GM18498 (cell line): ENCODE measurements around the gene GRIK3.

Source experiments
- ATAC-seq: cut with Tn5 transposase; IDR thresholded peaks from one replicate; pipeline ENCODE4 v1.9.1; 2021; ENCODE audit warnings: mild to moderate bottlenecking, moderate library complexity; ENCODE audit not compliant: unreplicated experiment

GRIK3 gene

DNA sequence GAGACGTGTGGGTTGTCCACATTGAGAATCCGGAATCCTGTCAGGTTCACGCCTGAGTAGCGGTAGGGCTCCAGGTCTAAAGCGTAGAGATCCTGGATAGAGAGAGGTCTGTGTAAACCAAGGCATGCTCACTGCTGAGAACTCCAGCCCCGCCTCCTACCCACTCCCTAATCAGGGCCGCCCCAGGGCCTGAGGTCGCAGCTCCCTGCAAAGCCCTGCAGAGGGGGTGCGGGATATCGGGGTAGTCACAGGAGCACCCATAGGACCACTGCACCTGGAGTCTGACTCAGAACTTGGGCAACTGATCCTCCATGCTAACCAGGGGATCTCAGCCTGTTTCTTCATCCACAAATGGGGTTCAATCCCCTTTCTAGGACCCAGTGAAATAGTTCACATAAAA lies 174.4 kb downstream of the GRIK3 start:
- no peak for ATAC-seq

DNA sequence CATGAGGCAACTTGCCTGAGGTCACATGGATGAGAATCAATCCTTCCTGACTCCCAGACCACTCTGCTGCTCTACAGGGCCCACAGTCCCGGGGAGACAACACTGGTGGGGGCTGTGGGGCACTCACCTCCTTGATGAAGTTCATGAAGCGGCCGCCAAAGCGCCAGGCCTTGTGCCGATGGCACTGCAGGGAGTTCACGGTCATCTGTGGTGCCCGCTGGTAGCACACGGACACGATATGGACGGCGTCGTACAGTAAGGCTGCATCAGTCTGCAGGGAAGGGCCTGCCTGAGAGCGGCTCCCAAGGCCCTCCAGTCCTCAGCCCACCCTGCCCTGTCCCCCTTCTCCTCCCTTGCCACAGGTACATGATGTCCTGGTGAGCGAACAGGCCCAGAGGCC lies 175.3 kb downstream of the GRIK3 start:
- ATAC-seq, result no peak

DNA sequence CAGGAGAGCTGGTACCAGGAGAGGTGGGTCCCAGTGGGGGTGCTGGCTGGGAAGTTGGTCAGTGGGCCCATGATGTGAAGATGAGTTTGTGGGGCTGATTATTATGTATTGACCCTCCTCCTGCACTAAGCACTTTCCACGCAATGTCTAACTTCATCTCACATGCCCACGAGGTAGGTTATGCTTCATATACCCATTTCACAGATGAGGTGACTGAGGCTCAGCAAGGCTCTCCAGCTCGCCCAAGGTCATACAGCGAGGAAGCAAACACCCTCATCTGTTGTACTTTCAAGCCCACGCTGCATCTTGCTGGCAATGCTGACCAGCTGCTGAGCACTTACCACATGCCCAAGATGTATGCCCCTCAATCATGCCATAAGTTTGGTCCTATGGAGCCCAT lies 175.8 kb downstream of the GRIK3 start:
- no peak for ATAC-seq

DNA sequence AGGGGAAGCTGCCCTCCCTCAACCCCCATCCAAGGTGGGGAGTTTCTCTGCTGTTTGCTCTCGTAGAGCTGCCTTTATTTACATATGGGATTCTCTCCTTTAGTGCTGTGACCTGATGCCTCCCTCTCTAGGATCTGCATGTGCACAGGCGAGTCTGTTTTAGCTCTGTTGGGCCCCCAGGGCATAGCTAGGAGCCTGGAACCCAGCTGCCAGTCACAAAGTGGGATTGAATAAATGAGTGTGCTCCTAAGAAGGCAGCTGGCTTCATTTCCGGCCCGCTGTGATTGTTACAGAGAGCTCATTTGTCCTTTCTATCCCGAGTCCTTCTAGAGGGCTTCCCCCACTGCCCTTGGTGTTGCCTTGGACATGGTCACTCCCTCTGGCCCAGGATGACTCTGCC lies 176.6 kb downstream of the GRIK3 start:
- ATAC-seq, result no peak

DNA sequence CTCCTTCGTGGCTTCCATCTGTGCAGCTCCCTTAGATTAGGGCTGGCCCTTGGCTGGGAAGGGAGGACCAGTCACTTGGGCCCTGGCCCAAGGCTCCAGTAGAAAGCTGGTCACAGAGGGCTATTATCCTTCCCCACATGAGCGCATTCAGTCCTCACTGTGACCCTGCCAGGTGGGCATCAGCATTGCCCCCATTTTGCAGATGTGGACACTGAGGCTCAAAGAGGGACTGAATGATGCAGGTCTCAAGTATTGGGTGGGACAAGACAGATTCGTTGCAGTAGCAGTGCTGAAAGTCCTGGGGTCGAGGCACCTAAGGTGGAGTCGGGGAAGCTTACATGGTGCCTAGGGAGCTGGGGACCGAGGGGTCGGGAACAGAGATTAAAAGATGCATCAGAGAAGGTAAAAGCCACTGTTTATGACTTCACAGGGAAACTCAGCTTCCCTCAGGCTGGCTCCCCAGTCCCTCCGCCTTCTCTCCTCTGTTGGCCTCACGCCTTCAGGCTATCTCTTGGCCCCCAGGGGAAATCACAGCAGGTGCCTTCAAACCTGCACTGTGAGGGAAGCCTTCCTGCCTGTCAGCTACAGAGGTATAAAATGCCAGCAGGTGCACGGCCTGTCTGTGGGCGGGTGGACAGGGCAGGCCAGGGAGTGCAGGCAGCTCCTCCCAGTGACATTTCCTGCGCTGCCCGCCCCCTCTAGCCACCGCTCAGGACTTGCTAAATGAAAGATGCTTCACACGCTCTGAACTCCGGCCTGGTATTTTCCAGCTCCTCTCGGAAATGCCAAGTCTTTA lies 178.4 kb downstream of the GRIK3 start:
- ATAC-seq, result no peak

DNA sequence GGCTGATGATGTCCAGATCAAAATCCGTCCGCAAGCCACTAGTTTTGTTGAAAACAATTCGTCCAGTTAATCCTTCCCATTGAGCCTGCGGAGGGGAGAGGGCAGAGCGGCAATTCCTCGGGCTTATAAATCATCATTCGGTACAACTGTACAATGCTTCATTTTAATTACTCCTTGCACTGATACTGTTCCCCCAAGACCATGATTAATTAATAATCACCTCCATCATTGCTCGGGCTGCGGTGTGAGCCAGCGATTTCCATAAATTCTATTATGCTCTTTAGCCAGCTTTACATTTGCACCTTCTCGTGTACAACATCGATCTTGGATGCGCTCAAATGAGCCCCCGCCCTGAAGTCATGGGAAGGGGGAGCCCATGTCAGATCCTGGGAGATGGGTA lies 180.7 kb downstream of the GRIK3 start:
- no peak for ATAC-seq

DNA sequence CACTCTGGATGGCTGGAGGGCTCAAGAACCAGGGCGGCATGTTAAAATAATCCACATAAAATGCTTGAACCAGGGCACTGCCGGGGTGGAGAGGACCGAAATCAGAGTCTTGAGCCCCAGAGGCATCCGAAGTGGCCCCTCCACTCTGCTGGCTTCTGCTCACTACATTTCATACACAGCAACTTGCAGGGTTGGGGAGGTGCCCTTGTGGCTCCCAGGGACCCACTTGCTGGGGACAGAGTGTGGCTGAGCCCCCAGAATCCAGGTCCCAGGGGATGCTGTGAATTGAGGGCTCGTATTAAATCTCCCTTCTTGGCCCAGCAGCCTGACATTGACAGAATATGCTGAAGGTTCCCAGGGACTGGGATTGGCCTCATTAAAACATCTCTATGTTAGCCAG lies 181.7 kb downstream of the GRIK3 start:
- no peak for ATAC-seq

DNA sequence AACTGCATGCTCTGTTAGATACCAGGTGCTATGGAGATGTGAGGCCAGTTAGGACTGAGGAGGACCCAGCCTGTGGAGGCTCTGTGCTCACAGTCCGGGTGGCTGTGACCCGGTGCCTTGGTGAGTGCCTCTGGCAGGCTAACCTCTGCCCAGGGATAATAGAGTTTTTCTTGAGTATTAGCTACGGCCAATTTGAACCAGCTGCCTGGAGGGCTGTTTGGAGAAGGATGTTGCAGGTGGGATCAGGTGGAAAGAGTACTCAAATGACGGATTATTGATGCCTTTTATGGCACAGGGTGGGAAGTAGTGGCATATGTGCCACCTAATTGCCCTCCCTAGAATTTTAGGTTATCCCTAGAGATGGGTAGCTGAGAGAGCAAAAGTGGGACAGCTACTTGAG lies 182.7 kb downstream of the GRIK3 start:
- no peak for ATAC-seq

DNA sequence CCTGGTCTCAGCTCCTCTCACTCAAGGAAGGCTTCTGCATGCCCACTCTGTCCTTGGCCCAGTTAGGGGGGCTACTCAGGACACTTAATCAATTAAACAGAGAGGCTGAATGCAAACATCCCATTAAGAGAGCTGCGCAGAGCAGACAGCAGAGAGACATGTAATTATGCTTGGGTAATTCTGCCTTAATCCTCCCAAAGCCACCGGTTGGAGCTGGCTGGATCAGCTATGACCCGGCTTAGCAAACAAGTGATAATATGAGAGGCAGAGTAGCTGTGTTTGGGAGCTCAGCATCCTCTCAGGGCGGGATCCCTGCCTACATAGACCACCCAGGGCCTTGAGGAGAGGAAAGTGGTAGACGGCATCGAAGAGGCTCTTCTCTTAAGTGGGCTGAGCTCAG lies 183.2 kb downstream of the GRIK3 start:
- no peak for ATAC-seq

DNA sequence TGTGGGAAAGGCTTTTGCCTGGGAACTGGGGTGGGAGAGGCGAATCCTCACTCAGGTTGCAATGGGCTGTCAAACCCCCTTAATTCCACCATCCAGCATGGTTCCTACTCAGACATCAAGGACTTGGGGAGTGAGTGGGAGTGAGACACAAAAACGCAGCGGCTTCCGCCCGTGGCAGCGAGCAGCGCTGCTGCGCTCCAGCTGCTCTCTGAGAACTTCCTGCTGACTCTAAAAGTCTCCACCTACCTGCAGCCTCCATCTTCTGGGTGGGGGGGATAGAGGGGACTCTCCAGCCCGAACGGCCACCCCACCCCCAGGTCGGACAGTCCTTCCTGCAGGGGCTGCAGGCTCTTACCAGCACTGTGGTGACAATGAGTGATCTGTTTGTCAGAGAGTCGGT lies 184.4 kb downstream of the GRIK3 start:
- ATAC-seq, result no peak

DNA sequence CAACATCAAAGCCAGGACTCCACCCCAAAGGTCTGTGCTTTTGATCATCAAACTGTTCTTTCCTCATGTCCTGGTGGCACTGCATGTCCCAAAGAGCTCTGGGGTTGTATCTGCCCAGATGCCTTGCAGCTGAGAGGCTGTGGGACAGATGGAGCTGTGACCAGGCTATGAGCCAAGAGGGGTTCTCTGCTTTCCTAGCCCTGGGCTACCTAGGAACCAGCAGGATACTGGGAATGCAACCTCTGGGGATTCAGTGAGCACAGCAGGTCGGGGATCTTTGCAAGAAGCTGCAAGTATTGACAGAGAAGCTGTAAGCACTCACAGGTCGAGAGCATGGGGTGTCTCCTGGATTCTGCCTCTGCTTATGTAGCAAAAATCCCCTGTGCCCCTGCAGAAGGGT lies 186.6 kb downstream of the GRIK3 start:
- no peak for ATAC-seq

DNA sequence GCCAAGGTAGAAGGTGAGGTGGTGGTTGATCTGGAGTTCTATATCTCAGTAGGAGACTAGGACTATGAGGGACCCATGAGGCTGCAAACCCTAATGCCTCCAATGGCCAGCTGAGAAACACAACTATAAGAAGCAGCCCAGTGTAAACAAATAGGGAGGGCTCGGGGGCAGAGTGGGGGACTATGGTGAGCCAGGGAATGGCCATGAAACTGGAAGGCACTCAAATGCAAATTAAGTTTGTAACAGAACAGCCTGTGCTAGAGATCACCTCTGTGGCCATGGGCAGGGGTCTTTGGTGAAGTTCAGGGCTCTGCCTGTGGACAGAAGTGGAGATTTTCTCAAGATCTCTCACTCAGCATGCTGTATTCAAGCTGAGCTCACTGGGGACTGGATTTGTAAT lies 187.1 kb downstream of the GRIK3 start:
- no peak for ATAC-seq

DNA sequence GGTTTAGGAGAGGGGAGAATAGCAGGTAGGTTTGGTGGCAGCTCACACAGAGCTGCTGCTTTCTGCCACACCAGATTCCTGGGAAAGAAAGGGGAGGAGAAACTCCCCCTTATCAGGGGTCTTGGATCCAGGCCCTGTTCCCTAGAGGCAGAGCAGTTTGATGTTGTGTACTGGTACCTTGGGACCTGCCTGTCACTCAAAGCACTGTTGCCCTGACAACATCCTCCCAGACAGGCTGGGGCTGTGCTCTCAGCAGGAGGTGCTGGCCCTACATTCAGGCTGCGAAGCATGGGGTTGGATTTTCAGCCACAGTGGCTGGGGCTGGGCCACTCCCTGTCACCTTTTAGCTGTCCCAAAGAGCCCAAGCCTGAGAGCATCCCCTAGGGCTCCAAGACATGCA lies 188.0 kb downstream of the GRIK3 start:
- no peak for ATAC-seq

DNA sequence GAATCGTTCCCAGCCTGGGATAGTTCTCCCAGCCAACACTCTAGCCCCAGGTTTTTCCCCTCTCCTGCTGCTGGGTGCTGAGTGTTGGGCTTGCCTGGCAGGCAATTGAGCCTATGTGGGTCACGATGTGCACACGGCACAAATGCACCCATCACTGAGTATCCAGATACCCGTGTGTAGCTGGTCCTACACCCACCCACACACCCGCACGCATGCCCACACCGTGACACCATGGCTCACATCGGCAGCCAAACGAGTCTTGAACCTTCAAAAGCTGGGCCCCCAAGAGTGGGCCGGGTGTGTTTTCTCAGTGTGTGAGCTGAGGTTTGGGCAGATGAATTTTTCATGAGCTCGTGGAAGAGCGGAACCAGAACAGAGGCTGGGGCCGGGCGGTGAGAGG lies 188.5 kb downstream of the GRIK3 start:
- no peak for ATAC-seq

DNA sequence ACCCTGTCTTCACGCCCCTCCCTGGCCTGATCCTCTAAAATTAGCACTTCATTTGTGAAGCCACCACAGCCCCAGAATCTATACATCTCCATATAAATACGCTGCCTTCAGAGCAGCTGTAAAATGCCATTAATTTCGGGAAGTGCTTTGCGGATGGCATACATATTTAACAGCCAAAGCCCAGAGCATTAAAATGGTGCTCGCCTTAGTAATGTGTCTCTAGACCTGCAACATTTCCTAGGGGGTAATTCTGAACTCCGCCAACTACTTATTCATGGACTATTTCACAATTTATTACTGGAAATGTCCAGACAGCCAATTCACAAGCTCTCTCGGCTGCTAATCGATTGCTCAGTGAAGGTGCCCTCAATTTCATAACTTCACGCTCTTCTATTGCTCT lies 189.4 kb downstream of the GRIK3 start:
- ATAC-seq, result no peak

DNA sequence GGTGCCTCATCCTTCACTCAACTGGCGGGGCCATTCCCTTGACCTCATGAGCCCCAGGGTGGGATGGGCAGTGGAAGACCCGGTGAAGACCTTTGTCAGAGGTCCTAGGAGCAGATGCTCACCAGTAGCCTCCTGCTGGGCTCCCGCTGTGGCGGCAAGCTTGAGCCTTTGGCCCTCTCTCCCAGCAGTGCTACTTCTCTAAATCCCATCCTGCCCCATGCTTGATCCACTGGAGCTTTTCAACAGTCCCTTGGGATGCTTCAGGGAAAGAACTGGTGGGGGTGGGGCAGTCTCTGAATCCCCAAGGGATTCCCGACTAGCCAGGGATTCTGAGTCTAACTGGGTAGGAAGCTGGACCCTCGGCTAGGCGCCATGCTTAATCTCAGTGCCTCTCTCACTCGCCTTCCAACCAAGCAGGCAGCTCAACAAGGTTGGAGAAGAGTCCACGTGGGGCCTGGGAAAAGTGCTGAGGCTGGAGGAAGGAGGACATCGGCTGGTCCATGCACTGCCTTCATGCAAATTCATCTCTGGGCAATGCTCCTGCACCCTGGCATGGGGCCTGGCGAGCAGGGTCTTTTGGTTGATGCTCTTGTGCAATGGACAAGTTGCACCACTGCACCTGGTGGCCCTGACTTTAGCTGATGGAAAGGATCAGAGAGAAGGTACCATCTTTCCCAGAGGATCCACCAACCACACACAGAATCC lies 190.3 kb downstream of the GRIK3 start:
- no peak for ATAC-seq

DNA sequence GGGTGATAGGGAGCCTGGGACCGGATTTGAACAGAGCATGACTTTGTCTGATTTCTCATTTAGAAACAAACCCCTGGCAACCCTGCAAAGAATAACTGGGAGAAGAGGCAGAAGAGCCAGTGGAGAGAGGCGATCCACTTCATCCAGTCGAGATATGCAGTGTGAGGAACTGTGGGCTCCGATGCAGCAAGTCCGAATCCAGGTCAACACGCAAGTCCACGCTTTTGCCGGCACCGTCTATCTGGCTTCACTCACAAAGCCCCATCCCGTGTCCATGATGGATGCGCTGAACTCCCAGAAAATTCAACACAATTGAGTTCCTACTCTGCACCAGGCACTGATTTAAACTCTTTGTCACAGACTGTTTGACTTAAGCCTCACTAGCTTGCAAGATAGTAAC lies 191.3 kb downstream of the GRIK3 start:
- ATAC-seq, result no peak

DNA sequence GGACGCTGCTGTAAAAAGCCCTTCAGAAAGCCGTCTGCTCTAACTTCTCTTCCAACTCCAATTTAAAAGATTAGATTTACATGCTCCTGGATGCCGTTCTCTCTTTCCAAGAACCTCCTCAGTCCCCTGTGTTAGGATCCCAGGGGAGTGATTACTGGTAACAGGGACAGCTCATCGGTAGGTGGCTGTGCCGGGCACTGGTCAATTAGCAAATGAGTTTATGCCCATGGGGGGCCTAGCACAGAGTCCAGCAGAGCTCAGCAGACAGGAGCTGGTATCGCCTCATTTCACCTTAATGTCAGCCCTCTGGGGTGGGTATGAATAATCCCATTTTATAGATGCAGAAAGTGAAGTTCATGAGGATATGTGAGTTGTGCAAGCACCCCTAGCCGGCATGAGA lies 191.9 kb downstream of the GRIK3 start:
- no peak for ATAC-seq

DNA sequence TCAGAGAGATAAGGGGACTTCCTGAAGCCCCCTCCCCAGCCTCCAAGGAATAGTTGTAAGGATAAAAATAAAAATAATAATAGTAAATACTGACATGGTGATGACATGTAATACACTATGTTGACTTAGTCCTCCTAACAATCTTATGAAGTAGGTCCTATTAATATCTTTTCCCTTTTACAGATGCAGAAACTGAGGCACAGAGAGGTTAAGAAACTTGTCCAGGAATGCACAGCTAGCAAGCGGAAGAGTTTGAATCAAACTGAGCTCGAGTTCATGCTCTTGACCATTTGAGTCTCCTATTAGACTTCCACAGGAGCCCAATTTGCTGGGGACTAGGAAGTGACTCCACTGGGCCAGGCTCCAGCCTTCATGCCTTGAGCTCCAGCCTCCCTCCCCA lies 194.8 kb downstream of the GRIK3 start:
- no peak for ATAC-seq

DNA sequence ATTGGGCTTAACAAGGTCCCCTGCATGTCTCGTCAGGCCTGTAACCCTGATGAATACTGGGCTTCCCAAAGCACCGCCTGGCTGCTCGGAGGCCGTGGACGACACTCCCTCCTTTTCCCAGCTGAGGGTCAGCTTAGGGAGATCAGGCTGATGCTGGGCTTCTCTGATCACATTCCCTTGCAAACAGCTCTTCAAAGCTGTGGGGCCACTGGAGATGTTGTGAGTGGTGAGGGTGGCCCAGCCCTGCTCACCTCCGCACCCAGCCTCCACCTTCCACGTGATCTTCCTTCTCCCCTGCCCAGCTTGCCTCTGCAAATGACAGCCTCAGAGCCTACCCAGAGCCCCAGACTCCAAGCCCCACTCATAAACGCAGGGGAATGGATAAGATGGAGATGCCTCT lies 195.4 kb downstream of the GRIK3 start:
- no peak for ATAC-seq

DNA sequence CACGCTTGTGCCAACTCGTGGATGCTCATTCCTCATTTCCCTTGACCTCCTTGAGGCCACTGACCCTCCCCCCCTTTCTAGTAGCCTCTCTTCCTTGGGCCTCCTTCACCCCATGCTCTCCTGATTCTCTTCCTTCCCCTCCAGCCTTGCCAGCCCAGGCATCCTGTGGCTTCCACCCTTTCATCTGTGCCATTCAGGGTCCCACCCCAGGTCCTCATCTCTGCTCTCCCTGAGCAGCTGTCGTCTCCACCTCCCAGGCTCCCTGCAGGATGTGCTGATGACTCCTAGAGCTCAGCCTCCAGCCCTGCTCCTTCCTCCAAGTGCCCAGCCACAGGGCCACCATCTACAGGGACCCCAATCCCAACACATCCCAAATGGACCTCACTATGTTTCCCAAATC lies 197.4 kb downstream of the GRIK3 start:
- no peak for ATAC-seq

DNA sequence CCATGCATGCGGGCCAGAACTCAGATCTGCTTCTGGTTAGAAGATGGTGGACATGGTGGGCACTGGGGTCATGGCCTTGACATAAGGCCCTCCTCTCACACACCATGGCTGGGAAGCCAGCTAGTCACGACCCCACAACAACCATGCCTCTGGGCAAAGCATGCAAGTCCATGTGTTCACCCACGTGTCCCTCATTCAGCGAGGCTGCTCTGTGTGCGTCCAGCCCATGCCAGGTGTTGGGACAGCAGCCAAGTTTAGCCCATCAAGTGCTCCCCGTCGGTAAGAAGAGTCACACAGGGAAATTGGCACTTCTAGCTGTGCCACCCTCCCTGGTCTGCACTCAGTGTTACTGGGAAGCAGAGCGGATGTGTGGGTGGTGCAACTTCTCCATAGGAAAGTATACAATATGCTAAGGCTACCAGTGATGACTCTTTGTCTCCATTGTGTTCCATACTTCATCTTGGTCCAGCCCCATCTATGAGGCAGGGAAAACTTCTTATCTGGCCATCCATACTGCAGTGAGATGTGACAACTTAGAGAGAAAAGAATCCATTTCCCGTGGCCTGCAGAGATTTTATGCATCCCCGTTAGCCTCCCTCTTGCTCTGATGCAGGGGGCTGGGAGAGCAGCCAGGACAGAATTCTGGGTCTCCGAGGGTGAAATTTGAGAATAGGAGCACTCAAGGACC lies 198.0 kb downstream of the GRIK3 start:
- ATAC-seq, result no peak
